Gastrocnemius medialis (tissue), 4 donors: ENCODE measurements around the gene ABTB1. TPM values are rescaled to one million over a fixed set of nuclear protein-coding genes. Genes with fewer than 3 reads are reported as not detected.

Experiments
- ATAC-seq, 2 donors: fragments of 150-250 bp; one replicate each; pipeline ENCODE4 v1.9.1; 2016
- DNase-seq, 2 donors: peaks; one replicate each; pipeline ENCODE4 v3.0.0-alpha.2; 2019
- H3K27ac ChIP-seq, 4 donors: fragments of 200-600 bp; sonication (generic); 1 replicate in 1 of 4; 2 replicates in 3 of 4; pipeline ENCODE4 v1.5.1; 2016 to 2018; ENCODE audit warnings: mild to moderate bottlenecking in 2 of 4, moderate library complexity in 1 of 4
- H3K27me3 ChIP-seq, 3 donors: fragments of 200-600 bp; sonication (generic) in 2 of 3; 1 replicate in 1 of 3; 2 replicates in 2 of 3; pipeline versions ENCODE4 v1.5.1 to v1.6.0; 2016 to 2019; ENCODE audit warnings: mild to moderate bottlenecking in 1 of 3, moderate library complexity in 1 of 3
- H3K36me3 ChIP-seq, 2 donors: fragments of 200-600 bp; sonication (generic) in 1 of 2; one replicate each; pipeline ENCODE4 v1.5.1; 2017 to 2018
- H3K4me1 ChIP-seq, 2 donors: fragments of 200-600 bp; sonication (generic) in 1 of 2; one replicate each; pipeline ENCODE4 v1.5.1; 2016 to 2017; ENCODE audit warnings: mild to moderate bottlenecking in 2 of 2
- H3K4me3 ChIP-seq, 4 donors: fragments of 200-600 bp; sonication (generic) in 3 of 4; 1 replicate in 1 of 4; 2 replicates in 3 of 4; pipeline ENCODE4 v1.5.1; 2016 to 2019; ENCODE audit warnings: mild to moderate bottlenecking in 2 of 4
- H3K9me3 ChIP-seq, 3 donors: fragments of 200-600 bp; sonication (generic) in 2 of 3; 1 replicate in 1 of 3; 2 replicates in 2 of 3; pipeline ENCODE4 v1.5.1; 2016 to 2019
- POLR2A ChIP-seq, 2 donors: fragments of 450-650 bp; IDR thresholded peaks; one replicate each; pipeline ENCODE4 v1.6.1; 2017; ENCODE audit warnings: antibody characterized with exemption in 2 of 2, mild to moderate bottlenecking in 2 of 2, moderate library complexity in 2 of 2
- in situ Hi-C, 4 donors: fragments of 200-750 bp; cut with MboI; loops; one replicate each; pipeline versions ENCODE4 v1.15.0 to v1.8.0; 2017; ENCODE audit warnings: low sequenced_read_pairs in 4 of 4
- intact Hi-C: fragments of 100-400 bp; cut with DNase I; formaldehyde crosslinking; loops from one replicate; pipeline ENCODE4 v1.15.1; 2023; ENCODE audit warnings: low total_unique reads
- total RNA-seq, 4 donors: library from RNA; depleted of rRNA; stranded (reverse); fragments of >200 nt; gene quantifications; one replicate each; pipeline versions ENCODE4 v1.1.0 to v1.2.3, GENCODE V29; 2016
- TF ChIP-seq, protein P1 (sequence below), 5 experiments: fragments of 450-650 bp in 3 of 5; fragments of 200-600 bp in 2 of 5; sonication (generic) in 2 of 5; IDR thresholded peaks in 4 of 5; conservative IDR thresholded peaks in 1 of 5; 1 replicate in 4 of 5; 2 replicates in 1 of 5; pipeline ENCODE4 v1.5.1; 2016 to 2019; ENCODE audit warnings: antibody characterized with exemption in 5 of 5, mild to moderate bottlenecking in 3 of 5, moderate library complexity in 3 of 5

The ABTB1 gene
- total RNA-seq, 4 donors from 2014 or later: 22.9 to 37.5 (median 30.1) TPM

DNA sequence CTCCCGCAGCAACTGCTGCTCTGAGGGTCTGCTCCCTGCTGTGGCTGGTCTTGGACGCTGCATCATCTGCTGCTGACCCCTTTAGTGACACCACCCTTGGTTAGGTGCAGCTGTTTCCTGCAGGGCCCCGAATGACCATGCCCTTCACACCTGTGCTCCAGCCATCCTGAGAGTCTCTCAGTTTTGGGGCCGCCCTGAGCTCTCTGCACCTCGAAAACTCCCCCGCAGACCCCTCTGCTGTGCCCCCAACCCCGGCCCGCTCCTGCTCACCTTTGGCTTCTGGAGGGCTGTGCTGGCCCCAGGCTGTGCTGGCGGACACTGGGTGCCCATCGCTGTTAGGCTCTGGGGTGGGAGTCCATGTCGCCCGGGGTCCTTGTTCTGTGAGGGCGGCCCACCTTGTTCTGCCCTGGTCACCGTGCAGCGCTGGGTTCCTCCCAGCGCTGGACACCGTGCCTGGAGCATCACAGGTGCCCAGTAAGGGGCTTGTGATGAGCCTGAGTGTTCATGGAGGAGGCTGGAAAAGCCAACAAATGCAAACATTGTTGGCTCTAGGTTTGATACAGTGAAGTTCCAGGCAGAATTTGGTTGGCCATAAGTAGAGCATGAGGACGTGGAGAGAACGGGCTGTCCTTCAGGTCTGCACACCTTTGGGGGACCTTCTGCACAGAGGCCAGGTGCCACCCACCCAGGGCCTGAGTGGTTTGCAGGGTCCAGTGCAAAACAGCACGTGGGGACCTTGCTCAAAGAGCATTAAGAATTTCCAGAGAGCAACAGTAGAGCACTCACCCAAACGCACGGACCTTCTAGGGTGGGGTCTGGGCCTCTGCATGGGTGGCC lies 12.3 kb downstream of the ABTB1 start:
- TF ChIP-seq, protein P1, sequence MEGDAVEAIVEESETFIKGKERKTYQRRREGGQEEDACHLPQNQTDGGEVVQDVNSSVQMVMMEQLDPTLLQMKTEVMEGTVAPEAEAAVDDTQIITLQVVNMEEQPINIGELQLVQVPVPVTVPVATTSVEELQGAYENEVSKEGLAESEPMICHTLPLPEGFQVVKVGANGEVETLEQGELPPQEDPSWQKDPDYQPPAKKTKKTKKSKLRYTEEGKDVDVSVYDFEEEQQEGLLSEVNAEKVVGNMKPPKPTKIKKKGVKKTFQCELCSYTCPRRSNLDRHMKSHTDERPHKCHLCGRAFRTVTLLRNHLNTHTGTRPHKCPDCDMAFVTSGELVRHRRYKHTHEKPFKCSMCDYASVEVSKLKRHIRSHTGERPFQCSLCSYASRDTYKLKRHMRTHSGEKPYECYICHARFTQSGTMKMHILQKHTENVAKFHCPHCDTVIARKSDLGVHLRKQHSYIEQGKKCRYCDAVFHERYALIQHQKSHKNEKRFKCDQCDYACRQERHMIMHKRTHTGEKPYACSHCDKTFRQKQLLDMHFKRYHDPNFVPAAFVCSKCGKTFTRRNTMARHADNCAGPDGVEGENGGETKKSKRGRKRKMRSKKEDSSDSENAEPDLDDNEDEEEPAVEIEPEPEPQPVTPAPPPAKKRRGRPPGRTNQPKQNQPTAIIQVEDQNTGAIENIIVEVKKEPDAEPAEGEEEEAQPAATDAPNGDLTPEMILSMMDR (IDR thresholded peaks at IDR 0.05 in 4 of 5, conservative IDR thresholded peaks at IDR 0.05 in 1 of 5): no peak
- no peak for TF ChIP-seq POLR2A (IDR thresholded peaks at IDR 0.05)
- ATAC-seq (no peak), DNase-seq (peak in 1 of 2 donors; percentile 8)
- Histone ChIP-seq H3K9me3 (no peaks in the 10 kb centered on the region), H3K27ac (no peak overlapping the region), H3K27me3 (no peaks in the 10 kb centered on the region), H3K4me3 (no peak overlapping the region), H3K4me1 (peaks cover 20 to 22% of the 10 kb centered on the region in 2 donors), H3K36me3 (peaks cover 0 to 4% of the 10 kb centered on the region in 2 donors)
- intact Hi-C loops: no loop called here
- in situ Hi-C loops: no loop called here

DNA sequence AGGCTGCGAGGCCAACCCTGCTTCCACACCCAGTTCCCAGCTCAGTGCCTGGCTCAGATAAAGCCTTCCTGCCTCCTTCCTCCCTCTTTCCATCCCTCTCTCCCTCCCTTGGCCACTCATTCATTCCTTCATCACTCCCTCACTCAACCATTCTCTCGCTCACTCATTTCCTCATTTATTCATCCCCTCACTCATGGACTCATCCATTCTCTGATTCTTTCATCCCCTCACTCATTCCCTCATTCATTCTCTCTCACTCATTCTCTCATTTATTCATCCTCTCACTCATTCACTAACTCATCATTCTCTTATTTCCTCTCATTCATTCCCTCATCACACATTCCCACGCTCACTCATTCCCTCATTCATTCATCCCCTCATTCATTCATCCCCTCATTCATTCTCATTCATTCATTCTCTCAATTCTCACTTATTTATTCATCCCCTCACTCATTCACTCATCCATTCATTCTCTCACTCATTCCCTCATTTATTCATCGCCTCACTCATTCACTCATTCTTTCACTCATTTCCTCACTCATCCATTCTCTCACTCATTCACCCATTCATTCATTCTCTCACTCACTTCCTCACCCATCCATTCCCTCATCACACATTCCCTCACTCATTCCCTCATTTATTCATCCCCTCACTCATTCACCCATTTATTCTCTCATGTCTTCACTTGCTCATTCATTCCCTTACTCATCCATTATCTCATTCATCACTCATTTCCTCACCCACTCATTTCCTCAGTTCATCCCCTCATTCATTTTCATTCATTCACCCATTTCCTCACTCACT lies 13.2 kb downstream of the ABTB1 start:
- intact Hi-C loops (no loop called here), in situ Hi-C loops (no loop called here)
- Histone ChIP-seq H3K9me3 (no peaks in the 10 kb centered on the region), H3K4me3 (no peak overlapping the region), H3K27ac (no peak overlapping the region), H3K27me3 (no peaks in the 10 kb centered on the region), H3K4me1 (peaks cover 22 to 23% of the 10 kb centered on the region in 2 donors), H3K36me3 (peaks cover 0 to 4% of the 10 kb centered on the region in 2 donors)
- TF ChIP-seq POLR2A (IDR thresholded peaks at IDR 0.05): no peak
- TF ChIP-seq, protein P1 (IDR thresholded peaks at IDR 0.05 in 4 of 5, conservative IDR thresholded peaks at IDR 0.05 in 1 of 5): no peak
- no peak for ATAC-seq
- no peak for DNase-seq

DNA sequence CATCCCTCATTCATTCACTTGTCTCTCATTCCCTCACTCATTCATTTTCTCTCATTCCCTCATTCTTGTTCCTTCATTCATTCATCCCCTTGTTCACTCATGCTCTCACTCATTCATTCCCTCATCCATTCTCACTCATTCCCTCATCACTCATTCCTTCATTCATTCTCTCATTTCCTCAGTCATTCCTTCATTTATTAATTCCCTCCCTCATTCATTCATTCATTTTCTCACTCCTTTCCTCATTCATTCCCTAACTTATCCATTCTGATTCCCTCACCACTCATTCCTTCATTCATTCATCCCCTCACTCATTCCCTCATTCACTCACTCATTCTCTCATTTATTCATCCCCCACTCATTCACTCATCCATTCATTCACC lies 13.8 kb downstream of the ABTB1 start:
- no peak overlapping the region for H3K4me3 ChIP-seq
- ATAC-seq: no peak
- peaks cover 0 to 10% of the 10 kb centered on the region in 2 donors for H3K36me3 ChIP-seq
- no peaks in the 10 kb centered on the region for H3K9me3 ChIP-seq
- intact Hi-C loops: no loop called here
- no peak for TF ChIP-seq POLR2A (IDR thresholded peaks at IDR 0.05)
- TF ChIP-seq, protein P1 (IDR thresholded peaks at IDR 0.05 in 4 of 5, conservative IDR thresholded peaks at IDR 0.05 in 1 of 5): no peak
- no peak for DNase-seq
- H3K4me1 ChIP-seq: peaks cover 22 to 23% of the 10 kb centered on the region in 2 donors
- H3K27ac ChIP-seq: no peak overlapping the region
- H3K27me3 ChIP-seq: no peaks in the 10 kb centered on the region
- in situ Hi-C loops: no loop called here

DNA sequence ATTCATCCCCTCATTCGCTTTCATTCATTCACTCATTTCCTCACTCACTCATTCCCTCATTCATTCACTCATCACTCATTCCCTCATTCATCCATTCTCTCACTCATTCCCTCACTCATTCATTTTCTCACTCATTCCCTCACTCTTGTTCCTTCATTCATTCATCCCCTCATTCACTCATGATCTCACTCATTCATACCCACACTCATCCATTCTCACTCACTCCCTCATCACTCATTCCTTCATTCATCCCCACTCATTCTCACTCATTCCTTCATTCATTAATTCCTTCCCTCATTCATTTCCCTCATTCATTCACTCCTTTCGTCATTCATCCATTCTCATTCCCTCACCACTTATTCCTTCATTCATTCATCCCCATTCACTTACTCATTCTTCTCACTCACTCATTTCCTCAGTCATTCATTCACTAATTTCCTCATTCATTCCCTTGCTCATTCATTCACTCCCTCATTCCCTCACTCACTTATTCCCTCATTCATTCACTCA lies 14.5 kb downstream of the ABTB1 start:
- Histone ChIP-seq H3K4me3 (no peak overlapping the region), H3K4me1 (peaks cover 22 to 23% of the 10 kb centered on the region in 2 donors), H3K27me3 (no peaks in the 10 kb centered on the region), H3K36me3 (peaks cover 0 to 12% of the 10 kb centered on the region in 2 donors), H3K27ac (no peak overlapping the region), H3K9me3 (no peaks in the 10 kb centered on the region)
- intact Hi-C loops: no loop called here
- in situ Hi-C loops: no loop called here
- no peak for ATAC-seq
- DNase-seq: no peak
- TF ChIP-seq, protein P1 (IDR thresholded peaks at IDR 0.05 in 4 of 5, conservative IDR thresholded peaks at IDR 0.05 in 1 of 5): no peak
